Tibial artery (tissue), 4 donors: ENCODE results near the gene KRTAP10-5.
"Not testable (repeated sequence)": the region's sequence is repeated elsewhere in the genome, so short reads cannot be mapped to it uniquely, and the experiment has no call there.

Experiments
- DNase-seq, 2 donors: peaks; one replicate each; pipeline ENCODE4 v3.0.0-alpha.2; 2019
- H3K27ac ChIP-seq, 2 donors: fragments of 200-600 bp; sonication (generic) in 1 of 2; 1 replicate in 1 of 2; 2 replicates in 1 of 2; pipeline ENCODE4 v1.5.1; 2018 to 2019; ENCODE audit warnings: mild to moderate bottlenecking in 1 of 2
- H3K27me3 ChIP-seq, 2 donors: fragments of 200-600 bp; sonication (generic) in 1 of 2; one replicate each; pipeline versions ENCODE4 v1.5.1 to v1.6.0; 2016 to 2019
- H3K36me3 ChIP-seq, 3 donors: fragments of 200-600 bp; sonication (generic) in 2 of 3; one replicate each; pipeline ENCODE4 v1.5.1; 2016 to 2019; ENCODE audit warnings: mild to moderate bottlenecking in 2 of 3
- H3K4me1 ChIP-seq, 4 donors: fragments of 200-600 bp; sonication (generic) in 2 of 4; 1 replicate in 3 of 4; 2 replicates in 1 of 4; pipeline ENCODE4 v1.5.1; 2016 to 2019
- H3K4me3 ChIP-seq, 2 donors: fragments of 200-600 bp; sonication (generic) in 1 of 2; 1 replicate in 1 of 2; 2 replicates in 1 of 2; pipeline ENCODE4 v1.5.1; 2018 to 2019; ENCODE audit warnings: mild to moderate bottlenecking in 2 of 2
- H3K9me3 ChIP-seq, 3 donors: fragments of 200-600 bp; sonication (generic) in 1 of 3; one replicate each; pipeline ENCODE4 v1.5.1; 2016 to 2019
- CTCF ChIP-seq, 2 experiments: fragments of 200-600 bp in 1 of 2; fragments of 450-650 bp in 1 of 2; IDR thresholded peaks; one replicate each; pipeline ENCODE4 v1.5.1; 2017 to 2019; ENCODE audit warnings: antibody characterized with exemption in 2 of 2, mild to moderate bottlenecking in 1 of 2, moderate library complexity in 1 of 2
- intact Hi-C: fragments of 100-400 bp; cut with DNase I; formaldehyde crosslinking; loops from one replicate; pipeline ENCODE4 v1.15.0; 2023; ENCODE audit warnings: low total_unique reads

The KRTAP10-5 gene

GRCh38 chr21:44614161-44614631 is 33.8 kb upstream of the KRTAP10-5 start:
- Histone ChIP-seq H3K4me1 (no peaks in the 10 kb centered on the region), H3K27me3 (peaks cover 0 to 41% of the 10 kb centered on the region in 2 donors), H3K9me3 (peaks cover 0 to 23% (median 18%) of the 10 kb centered on the region in 3 donors), H3K36me3 (no peaks in the 10 kb centered on the region), H3K27ac (no peak overlapping the region), H3K4me3 (no peak overlapping the region)
- no peak for TF ChIP-seq CTCF (IDR thresholded peaks at IDR 0.05)
- intact Hi-C loops = no loop called here
- DNase-seq = no peak

GRCh38 chr21:44613386-44614155 is 33.2 kb upstream of the KRTAP10-5 start:
- no peaks in the 10 kb centered on the region for H3K4me1 ChIP-seq
- TF ChIP-seq CTCF (IDR thresholded peaks at IDR 0.05) = no peak

GRCh38 chr21:44612669-44613229 is 32.3 kb upstream of the KRTAP10-5 start:
- Histone ChIP-seq H3K36me3 (no peaks in the 10 kb centered on the region), H3K4me3 (no peak overlapping the region), H3K9me3 (peaks cover 0 to 24% (median 21%) of the 10 kb centered on the region in 3 donors), H3K27ac (no peak overlapping the region), H3K4me1 (no peaks in the 10 kb centered on the region), H3K27me3 (peaks cover 0 to 41% of the 10 kb centered on the region in 2 donors)
- DNase-seq = no peak
- intact Hi-C loops = no loop called here
- no peak for TF ChIP-seq CTCF (IDR thresholded peaks at IDR 0.05)

More at GRCh38 chr21:44613386-44614155, 33.2 kb upstream of the KRTAP10-5 start:
- Histone ChIP-seq H3K9me3 (peaks cover 0 to 24% (median 21%) of the 10 kb centered on the region in 3 donors), H3K27me3 (peaks cover 0 to 41% of the 10 kb centered on the region in 2 donors), H3K27ac (no peak overlapping the region), H3K4me3 (no peak overlapping the region), H3K36me3 (no peaks in the 10 kb centered on the region)
- intact Hi-C loops = no loop called here
- DNase-seq = no peak

- no peak within 1 kb of the TSS for H3K4me3 ChIP-seq
- intact Hi-C loops = no loop called here
- H3K27me3 ChIP-seq = peaks cover 0 to 39% of the 10 kb centered on the region in 2 donors
- H3K36me3 ChIP-seq = no peaks in the 10 kb centered on the region
- H3K4me1 ChIP-seq = no peaks in the 10 kb centered on the region
- H3K27ac ChIP-seq = no peak within 1 kb of the TSS
- peaks cover 0 to 24% (median 21%) of the 10 kb centered on the region in 3 donors for H3K9me3 ChIP-seq
- no peak for TF ChIP-seq CTCF (IDR thresholded peaks at IDR 0.05)
- no peak for DNase-seq
These were observed 31.7 kb upstream of the KRTAP10-5 start, which contains the start of gene KRTAP10-8 for GRCh38 chr21:44612029-44612486. TSS of gene KRTAP10-8 (plus strand) at chr21:44612079. CDS start at chr21:44612101, 22 bp downstream.

GRCh38 chr21:44611551-44611950 is 31.1 kb upstream of the KRTAP10-5 start:
- intact Hi-C loops = no loop called here
- no peaks in the 10 kb centered on the region for H3K36me3 ChIP-seq
- no peak for DNase-seq
- no peak overlapping the region for H3K27ac ChIP-seq
- TF ChIP-seq CTCF (IDR thresholded peaks at IDR 0.05) = no peak
- H3K4me1 ChIP-seq = no peaks in the 10 kb centered on the region
- no peak overlapping the region for H3K4me3 ChIP-seq
- H3K9me3 ChIP-seq = peaks cover 0 to 24% (median 21%) of the 10 kb centered on the region in 3 donors
- peaks cover 0 to 37% of the 10 kb centered on the region in 2 donors for H3K27me3 ChIP-seq

GRCh38 chr21:44610157-44610843 is 29.9 kb upstream of the KRTAP10-5 start:
- H3K36me3 ChIP-seq, H3K4me3 ChIP-seq, DNase-seq, H3K4me1 ChIP-seq, H3K27ac ChIP-seq, intact Hi-C loops: not testable (repeated sequence)
- H3K27me3 ChIP-seq = peaks cover 0 to 30% of the 10 kb centered on the region in 2 donors
- peaks cover 0 to 24% (median 21%) of the 10 kb centered on the region in 3 donors for H3K9me3 ChIP-seq
